ENCODE data around the gene VAV1.
"Not testable (repeated sequence)": the region's sequence is repeated elsewhere in the genome, so short reads cannot be mapped to it uniquely, and the experiment has no call there.

The VAV1 gene

GRCh38 chr19:6849876-6850275, 77.4 kb downstream of the VAV1 start:
- DNase-seq (ENCODE audit: low read depth in 2 of 2): no peak

- DNase-seq (ENCODE audit: low read depth in 2 of 2): no peak
Observed at GRCh38 chr19:6851359-6851758, 78.9 kb downstream of the VAV1 start.

- DNase-seq (ENCODE audit: low read depth in 2 of 2): no peak
Observed at GRCh38 chr19:6852001-6852400, 79.5 kb downstream of the VAV1 start.

GRCh38 chr19:6853868-6854267, 81.4 kb downstream of the VAV1 start:
- no peak for DNase-seq (ENCODE audit: low read depth in 2 of 2)

GRCh38 chr19:6854758-6855157, 82.2 kb downstream of the VAV1 start:
- DNase-seq (ENCODE audit: low read depth in 2 of 2): no peak

GRCh38 chr19:6856749-6857372, 84.4 kb downstream of the VAV1 start:
- no peak for DNase-seq (ENCODE audit: low read depth in 2 of 2)

GRCh38 chr19:6861683-6862286, 89.3 kb downstream of the VAV1 start:
- DNase-seq (ENCODE audit: low read depth in 2 of 2): no peak

GRCh38 chr19:6862673-6863078, 90.2 kb downstream of the VAV1 start:
- DNase-seq (ENCODE audit: low read depth in 2 of 2): peak; percentile 71 to 79

GRCh38 chr19:6864325-6864940, 91.9 kb downstream of the VAV1 start:
- DNase-seq (ENCODE audit: low read depth in 2 of 2): no peak

GRCh38 chr19:6865849-6866248, 93.3 kb downstream of the VAV1 start:
- no peak for DNase-seq (ENCODE audit: low read depth in 2 of 2)

- no peak for DNase-seq (ENCODE audit: low read depth in 2 of 2)
Observed at GRCh38 chr19:6866741-6867151, 94.2 kb downstream of the VAV1 start.

- DNase-seq (ENCODE audit: low read depth in 2 of 2): no peak
Observed at GRCh38 chr19:6868351-6868750, 95.8 kb downstream of the VAV1 start.

- not testable (repeated sequence) for DNase-seq (ENCODE audit: low read depth in 2 of 2)
Observed at GRCh38 chr19:6869151-6869882, 96.8 kb downstream of the VAV1 start.

GRCh38 chr19:6873708-6874431, 101.4 kb downstream of the VAV1 start:
- no peak for DNase-seq (ENCODE audit: low read depth in 2 of 2)

GRCh38 chr19:6875218-6875617, 102.7 kb downstream of the VAV1 start:
- DNase-seq (ENCODE audit: low read depth in 2 of 2): no peak

GRCh38 chr19:6876748-6877147, 104.2 kb downstream of the VAV1 start:
- no peak for DNase-seq (ENCODE audit: low read depth in 2 of 2)

- no peak for DNase-seq (ENCODE audit: low read depth in 2 of 2)
Observed at GRCh38 chr19:6877766-6878165, 105.3 kb downstream of the VAV1 start.

- no peak for DNase-seq (ENCODE audit: low read depth in 2 of 2)
Observed at GRCh38 chr19:6886277-6886897, 113.9 kb downstream of the VAV1 start.

- DNase-seq (ENCODE audit: low read depth in 2 of 2): no peak
Observed at GRCh38 chr19:6887316-6887715, 114.8 kb downstream of the VAV1 start, which contains the start of gene ADGRE1. Gene ADGRE1 (plus strand): TSS chr19:6887579. CDS start chr19:6887609, 30 bp downstream.

GRCh38 chr19:6888967-6889366, 116.5 kb downstream of the VAV1 start:
- no peak for DNase-seq (ENCODE audit: low read depth in 2 of 2)

- no peak for DNase-seq (ENCODE audit: low read depth in 2 of 2)
Observed at GRCh38 chr19:6890401-6890913, 117.9 kb downstream of the VAV1 start.
